Activated CD4-positive, alpha-beta memory T cell treated with anti-CD3 and anti-CD28 coated beads for 36 hours (primary cell): Measurements from ENCODE around the gene RABGAP1. TPM values are rescaled to one million over a fixed set of nuclear protein-coding genes. Genes with fewer than 3 reads are reported as not detected.

Experiments
- CTCF ChIA-PET: fragments of 350-600 bp; sonication (Branson Sonifier 250); formaldehyde crosslinking; loops from one replicate; lab custom pipeline; 2021; ENCODE audit warnings: antibody characterized with exemption, inconsistent platforms; lab: Charles Lee
- POLR2A ChIA-PET: fragments of 350-600 bp; sonication (Branson Sonifier 250); formaldehyde crosslinking; loops from one replicate; lab custom pipeline; 2021; ENCODE audit warnings: antibody characterized with exemption; lab: Charles Lee
- DNase-seq: peaks from one replicate; pipeline ENCODE4 v3.0.0-alpha.2; 2020
- H3K27ac Mint-ChIP-seq: one replicate; pipeline ENCODE4 v1.8.0; 2021; ENCODE audit warnings: mixed read lengths
- H3K27me3 Mint-ChIP-seq: one replicate; pipeline ENCODE4 v1.8.0; 2021; ENCODE audit warnings: mixed read lengths
- H3K36me3 Mint-ChIP-seq: one replicate; pipeline ENCODE4 v1.8.0; 2021; ENCODE audit warnings: mixed read lengths
- H3K4me1 Mint-ChIP-seq: one replicate; pipeline ENCODE4 v1.8.0; 2021; ENCODE audit warnings: low read depth, mixed read lengths
- H3K4me3 Mint-ChIP-seq: one replicate; pipeline ENCODE4 v1.8.0; 2021; ENCODE audit warnings: mild to moderate bottlenecking, mixed read lengths
- H3K9me3 Mint-ChIP-seq: one replicate; pipeline ENCODE4 v1.8.0; 2021; ENCODE audit warnings: mixed read lengths
- intact Hi-C: fragments of 100-400 bp; cut with micrococcal nuclease; formaldehyde crosslinking; loops from one replicate; pipeline ENCODE4 v1.15.1; 2023
- total RNA-seq, 2 experiments: library from RNA; stranded (reverse); gene quantifications; one replicate each; pipeline ENCODE4 v1.2.3, GENCODE V29; 2021

Gene RABGAP1
- total RNA-seq, 2 experiments from 2014 or later = 27.1 to 28.8 TPM

- Mint-ChIP-seq H3K4me1 (peaks cover 11% of the 10 kb centered on the region), H3K27ac (no peak overlapping the region), H3K9me3 (no peaks in the 10 kb centered on the region), H3K27me3 (no peaks in the 10 kb centered on the region), H3K4me3 (no peak overlapping the region), H3K36me3 (no peaks in the 10 kb centered on the region)
- DNase-seq = no peak
- ChIA-PET CTCF (no interaction called here), POLR2A (no interaction called here)
- intact Hi-C loops = no loop called here
These were observed 168.9 kb downstream of the RABGAP1 start for GRCh38 chr9:123109540-123110279.

- no peaks in the 10 kb centered on the region for H3K36me3 Mint-ChIP-seq
These were observed 170.7 kb downstream of the RABGAP1 start for GRCh38 chr9:123111427-123112014.

GRCh38 chr9:123112015-123112975 lies 171.5 kb downstream of the RABGAP1 start:
- ChIA-PET CTCF (interaction anchor here (1.7 kb wide), 1 partner anchor 17 kb away, joined by 3 read pairs; no protein-coding TSS in a partner anchor), POLR2A (no interaction called here)
- Mint-ChIP-seq H3K27me3 (no peaks in the 10 kb centered on the region), H3K4me3 (no peak overlapping the region), H3K27ac (no peak overlapping the region), H3K9me3 (no peaks in the 10 kb centered on the region), H3K4me1 (peaks cover 11% of the 10 kb centered on the region), H3K36me3 (no peaks in the 10 kb centered on the region)
- intact Hi-C loops = no loop called here
- peak; percentile 21 for DNase-seq

More at GRCh38 chr9:123111427-123112014, 170.7 kb downstream of the RABGAP1 start:
- POLR2A ChIA-PET = no interaction called here
- H3K4me1 Mint-ChIP-seq = peaks cover 11% of the 10 kb centered on the region
- H3K27me3 Mint-ChIP-seq = no peaks in the 10 kb centered on the region
- no peak for DNase-seq
- H3K4me3 Mint-ChIP-seq = no peak overlapping the region
- no peaks in the 10 kb centered on the region for H3K9me3 Mint-ChIP-seq
- CTCF ChIA-PET = interaction anchor here (1.7 kb wide), 1 partner anchor 17 kb away, joined by 3 read pairs; no protein-coding TSS in a partner anchor
- no peak overlapping the region for H3K27ac Mint-ChIP-seq
- intact Hi-C loops = no loop called here

GRCh38 chr9:123113185-123113584 lies 172.4 kb downstream of the RABGAP1 start:
- H3K27ac Mint-ChIP-seq = no peak overlapping the region
- ChIA-PET CTCF (interaction anchor here (1.7 kb wide), 1 partner anchor 18 kb away, joined by 3 read pairs; no protein-coding TSS in a partner anchor), POLR2A (no interaction called here)

GRCh38 chr9:123115146-123115913 lies 174.5 kb downstream of the RABGAP1 start:
- H3K9me3 Mint-ChIP-seq = no peaks in the 10 kb centered on the region
- peaks cover 11% of the 10 kb centered on the region for H3K4me1 Mint-ChIP-seq
- POLR2A ChIA-PET = no interaction called here
- no peak for DNase-seq
- no peak overlapping the region for H3K27ac Mint-ChIP-seq
- H3K27me3 Mint-ChIP-seq = no peaks in the 10 kb centered on the region
- intact Hi-C loops = no loop called here
- H3K4me3 Mint-ChIP-seq = no peak overlapping the region
- no peaks in the 10 kb centered on the region for H3K36me3 Mint-ChIP-seq
- CTCF ChIA-PET = no interaction called here

More at GRCh38 chr9:123113185-123113584, 172.4 kb downstream of the RABGAP1 start:
- Mint-ChIP-seq H3K9me3 (no peaks in the 10 kb centered on the region), H3K4me3 (no peak overlapping the region), H3K27me3 (no peaks in the 10 kb centered on the region), H3K4me1 (peaks cover 11% of the 10 kb centered on the region), H3K36me3 (no peaks in the 10 kb centered on the region)
- DNase-seq = no peak
- intact Hi-C loops = no loop called here

- ChIA-PET POLR2A (no interaction called here), CTCF (no interaction called here)
- DNase-seq = no peak
- Mint-ChIP-seq H3K27ac (no peak overlapping the region), H3K4me3 (no peak overlapping the region), H3K27me3 (no peaks in the 10 kb centered on the region), H3K36me3 (no peaks in the 10 kb centered on the region), H3K4me1 (peaks cover 11% of the 10 kb centered on the region), H3K9me3 (no peaks in the 10 kb centered on the region)
- intact Hi-C loops = no loop called here
These were observed 175.2 kb downstream of the RABGAP1 start for GRCh38 chr9:123116036-123116435.

- Mint-ChIP-seq H3K27ac (no peak overlapping the region), H3K27me3 (no peaks in the 10 kb centered on the region), H3K9me3 (no peaks in the 10 kb centered on the region), H3K4me1 (no peaks in the 10 kb centered on the region), H3K4me3 (no peak overlapping the region), H3K36me3 (no peaks in the 10 kb centered on the region)
- intact Hi-C loops = no loop called here
- ChIA-PET POLR2A (no interaction called here), CTCF (interaction anchor here (0.9 kb wide), 1 partner anchor 234 kb away, joined by 5 read pairs; no protein-coding TSS in a partner anchor)
- DNase-seq = no peak
These were observed 178.7 kb downstream of the RABGAP1 start for GRCh38 chr9:123119566-123119965.

- no peak for DNase-seq
- intact Hi-C loops = no loop called here
- Mint-ChIP-seq H3K4me1 (no peaks in the 10 kb centered on the region), H3K36me3 (no peaks in the 10 kb centered on the region), H3K4me3 (no peak overlapping the region), H3K27me3 (no peaks in the 10 kb centered on the region), H3K27ac (no peak overlapping the region), H3K9me3 (no peaks in the 10 kb centered on the region)
- CTCF ChIA-PET = interaction anchor here (1.7 kb wide), 1 partner anchor 105 kb away, joined by 5 read pairs; no protein-coding TSS in a partner anchor
- POLR2A ChIA-PET = no interaction called here
These were observed 179.3 kb downstream of the RABGAP1 start for GRCh38 chr9:123120131-123120530.

- DNase-seq = no peak
- Mint-ChIP-seq H3K9me3 (no peaks in the 10 kb centered on the region), H3K4me3 (no peak overlapping the region), H3K27ac (no peak overlapping the region), H3K36me3 (no peaks in the 10 kb centered on the region), H3K4me1 (no peaks in the 10 kb centered on the region), H3K27me3 (no peaks in the 10 kb centered on the region)
- intact Hi-C loops = no loop called here
- ChIA-PET POLR2A (interaction anchor here (0.6 kb wide), 1 partner anchor 17 kb away, joined by 3 read pairs; no protein-coding TSS in a partner anchor), CTCF (interaction anchor here (1.0 to 1.7 kb wide), 2 partner anchors 104 to 228 kb away, joined by 3 to 5 read pairs; no protein-coding TSS in a partner anchor)
These were observed 180.1 kb downstream of the RABGAP1 start for GRCh38 chr9:123120953-123121352.

- Mint-ChIP-seq H3K4me1 (no peaks in the 10 kb centered on the region), H3K27ac (no peak overlapping the region), H3K4me3 (no peak overlapping the region), H3K36me3 (no peaks in the 10 kb centered on the region), H3K9me3 (no peaks in the 10 kb centered on the region), H3K27me3 (no peaks in the 10 kb centered on the region)
- intact Hi-C loops = no loop called here
- no peak for DNase-seq
- ChIA-PET CTCF (interaction anchor here (1.0 to 1.7 kb wide), 2 partner anchors 104 to 228 kb away, joined by 3 to 5 read pairs; no protein-coding TSS in a partner anchor), POLR2A (interaction anchor here (0.6 kb wide), 1 partner anchor 17 kb away, joined by 3 read pairs; no protein-coding TSS in a partner anchor)
These were observed 180.6 kb downstream of the RABGAP1 start for GRCh38 chr9:123121457-123121856.

GRCh38 chr9:123127512-123128075 lies 186.8 kb downstream of the RABGAP1 start:
- intact Hi-C loops = no loop called here
- H3K36me3 Mint-ChIP-seq = peaks cover 2% of the 10 kb centered on the region
- CTCF ChIA-PET = no interaction called here
- H3K27me3 Mint-ChIP-seq = no peaks in the 10 kb centered on the region
- no peak overlapping the region for H3K4me3 Mint-ChIP-seq
- no peaks in the 10 kb centered on the region for H3K9me3 Mint-ChIP-seq
- H3K27ac Mint-ChIP-seq = no peak overlapping the region
- POLR2A ChIA-PET = no interaction called here
- no peak for DNase-seq
- no peaks in the 10 kb centered on the region for H3K4me1 Mint-ChIP-seq
